Neural progenitor cell (in vitro differentiated cells): ENCODE measurements around the gene WDFY2. TPM values are rescaled to one million over a fixed set of nuclear protein-coding genes. Genes with fewer than 3 reads are reported as not detected.
A peak's percentile ranks its signal among the peaks of the same experiment; 100 is the strongest.

Experiments used
- DNase-seq: peaks from one replicate; pipeline ENCODE4 v3.0.0-alpha.2; 2016; ENCODE audit warnings: low spot score
- H2AFZ ChIP-seq: fragments of 200-600 bp; sonication (generic); replicated peaks from 2 replicates; pipeline ENCODE4 v1.6.1; 2016; ENCODE audit warnings: antibody characterized with exemption
- H3F3A ChIP-seq: fragments of 200-600 bp; sonication (generic); 2 replicates; pipeline ENCODE4 v1.6.1; 2016; ENCODE audit warnings: antibody characterized with exemption, low read depth
- H3K27ac ChIP-seq: fragments of 200-600 bp; sonication (generic); 2 replicates; pipeline ENCODE4 v1.5.1; 2016; ENCODE audit warnings: mild to moderate bottlenecking
- H3K27me3 ChIP-seq: fragments of 200-600 bp; sonication (generic); 2 replicates; pipeline ENCODE4 v1.6.1; 2016; ENCODE audit warnings: mild to moderate bottlenecking, moderate library complexity
- H3K36me3 ChIP-seq: fragments of 200-600 bp; sonication (generic); 2 replicates; pipeline ENCODE4 v1.5.1; 2016
- H3K4me1 ChIP-seq: fragments of 200-600 bp; sonication (generic); 2 replicates; pipeline ENCODE4 v1.6.1; 2016; ENCODE audit warnings: mixed run types
- H3K4me2 ChIP-seq: fragments of 200-600 bp; sonication (generic); 2 replicates; pipeline ENCODE4 v1.6.1; 2016
- H3K4me3 ChIP-seq: fragments of 200-600 bp; sonication (generic); 2 replicates; pipeline ENCODE4 v1.5.1; 2016
- H3K79me2 ChIP-seq: fragments of 200-600 bp; sonication (generic); 2 replicates; pipeline ENCODE4 v1.6.1; 2016; ENCODE audit warnings: low read depth
- H3K9ac ChIP-seq: fragments of 200-600 bp; sonication (generic); 2 replicates; pipeline ENCODE4 v1.6.1; 2016
- H3K9me3 ChIP-seq: fragments of 200-600 bp; sonication (generic); 2 replicates; pipeline ENCODE4 v1.5.1; 2016; ENCODE audit warnings: low read depth
- H4K20me1 ChIP-seq: fragments of 200-600 bp; sonication (generic); 2 replicates; pipeline ENCODE4 v1.6.1; 2016; ENCODE audit warnings: low read depth
- H3K27ac Mint-ChIP-seq: 3 replicates; pipeline ENCODE4 v1.8.0; 2021; ENCODE audit warnings: mixed read lengths
- H3K27me3 Mint-ChIP-seq: 2 replicates; pipeline ENCODE4 v1.8.0; 2022; ENCODE audit warnings: low read depth, mild to moderate bottlenecking, inconsistent platforms, moderate library complexity, mixed read lengths; ENCODE audit not compliant: insufficient read depth
- H3K36me3 Mint-ChIP-seq: 3 replicates; pipeline ENCODE4 v1.8.0; 2021; ENCODE audit warnings: mixed read lengths
- H3K4me1 Mint-ChIP-seq: 3 replicates; pipeline ENCODE4 v1.8.0; 2021; ENCODE audit warnings: mixed read lengths
- H3K4me3 Mint-ChIP-seq: 3 replicates; pipeline ENCODE4 v1.8.0; 2021; ENCODE audit warnings: mild to moderate bottlenecking, moderate library complexity, mixed read lengths
- H3K9me3 Mint-ChIP-seq: 3 replicates; pipeline ENCODE4 v1.8.0; 2020; ENCODE audit warnings: mixed read lengths
- CTCF ChIP-seq: fragments of 200-600 bp; sonication (generic); IDR thresholded peaks from 2 replicates; pipeline ENCODE4 v1.5.1; 2017; ENCODE audit warnings: antibody characterized with exemption, mild to moderate bottlenecking
- EZH2 ChIP-seq: fragments of 200-600 bp; sonication (generic); IDR thresholded peaks from 2 replicates; pipeline ENCODE4 v1.6.1; 2017; ENCODE audit warnings: antibody characterized with exemption, mild to moderate bottlenecking, moderate library complexity
- EZH2phosphoT487 ChIP-seq: fragments of 200-600 bp; sonication (generic); IDR thresholded peaks from 2 replicates; pipeline ENCODE4 v1.6.1; 2017; ENCODE audit warnings: antibody characterized with exemption
- microRNA-seq: library from miRNA; unstranded; fragments of <30 nt; microRNA quantifications from one replicate; pipeline ENCODE4, GENCODE V29; 2016
- small RNA-seq: library from RNA; depleted of rRNA; stranded (forward); fragments of <200 nt; gene quantifications from one replicate; pipeline ENCODE3, GENCODE V24; 2015
- total RNA-seq: library from RNA; depleted of rRNA; stranded (reverse); fragments of >200 nt; gene quantifications from 2 replicates; pipeline ENCODE4 v1.2.3, GENCODE V29; 2015; ENCODE audit warnings: low replicate concordance

The WDFY2 gene
- total RNA-seq, 1 donor from 2014 or later, result 18.3 TPM

GRCh38 chr13:51814825-51815650 lies 230.8 kb downstream of the WDFY2 start:
- H3K4me2 ChIP-seq, result no peak overlapping the region
- TF ChIP-seq CTCF (peak; percentile 88), EZH2 (no peak)
- H3K4me1 ChIP-seq, result no peaks in the 10 kb centered on the region
- H3K27me3 Mint-ChIP-seq, result peaks cover 2% of the 10 kb centered on the region
- no peaks in the 10 kb centered on the region for H3K79me2 ChIP-seq
- H3K36me3 Mint-ChIP-seq, result no peaks in the 10 kb centered on the region
- no peaks in the 10 kb centered on the region for H3K27me3 ChIP-seq
- no peak overlapping the region for H3K27ac ChIP-seq
- peak overlapping the region; percentile 92 for H2AFZ ChIP-seq
- H3K4me1 Mint-ChIP-seq, result peaks cover 21% of the 10 kb centered on the region
- no peaks in the 10 kb centered on the region for H3K9me3 ChIP-seq
- H3K9ac ChIP-seq, result no peak overlapping the region
- no peak overlapping the region for H3K4me3 ChIP-seq
- no peaks in the 10 kb centered on the region for H3K36me3 ChIP-seq
- peaks cover 2% of the 10 kb centered on the region for H3K9me3 Mint-ChIP-seq
- no peak overlapping the region for H3K4me3 Mint-ChIP-seq
- H3K27ac Mint-ChIP-seq, result no peak overlapping the region
- H3F3A ChIP-seq, result no peaks in the 10 kb centered on the region
- H4K20me1 ChIP-seq, result no peaks in the 10 kb centered on the region
- peak; percentile 76 for DNase-seq

GRCh38 chr13:51815848-51816247 lies 231.6 kb downstream of the WDFY2 start:
- H3K4me1 Mint-ChIP-seq, result peaks cover 23% of the 10 kb centered on the region
- H3K27me3 Mint-ChIP-seq, result peaks cover 2% of the 10 kb centered on the region
- H3K27ac Mint-ChIP-seq, result no peak overlapping the region

GRCh38 chr13:51816604-51817249 lies 232.5 kb downstream of the WDFY2 start:
- no peak overlapping the region for H3K4me3 Mint-ChIP-seq
- no peaks in the 10 kb centered on the region for H4K20me1 ChIP-seq
- TF ChIP-seq EZH2 (no peak), CTCF (no peak), EZH2phosphoT487 (no peak)
- peaks cover 20% of the 10 kb centered on the region for H3K4me1 Mint-ChIP-seq
- no peak overlapping the region for H3K4me2 ChIP-seq
- no peaks in the 10 kb centered on the region for H3K9me3 ChIP-seq
- H3K27me3 Mint-ChIP-seq, result peaks cover 2% of the 10 kb centered on the region
- peaks cover 2% of the 10 kb centered on the region for H3K9me3 Mint-ChIP-seq
- no peaks in the 10 kb centered on the region for H3K36me3 Mint-ChIP-seq
- H3K36me3 ChIP-seq, result no peaks in the 10 kb centered on the region
- H3K4me1 ChIP-seq, result no peaks in the 10 kb centered on the region
- no peaks in the 10 kb centered on the region for H3F3A ChIP-seq
- no peaks in the 10 kb centered on the region for H3K27me3 ChIP-seq
- no peak overlapping the region for H3K9ac ChIP-seq
- no peak overlapping the region for H3K4me3 ChIP-seq
- H3K79me2 ChIP-seq, result no peaks in the 10 kb centered on the region
- no peak overlapping the region for H2AFZ ChIP-seq
- H3K27ac ChIP-seq, result no peak overlapping the region
- H3K27ac Mint-ChIP-seq, result no peak overlapping the region
- DNase-seq, result no peak

More at GRCh38 chr13:51815848-51816247, 231.6 kb downstream of the WDFY2 start:
- H3K36me3 ChIP-seq, result no peaks in the 10 kb centered on the region
- DNase-seq, result no peak
- Mint-ChIP-seq H3K4me3 (no peak overlapping the region), H3K36me3 (no peaks in the 10 kb centered on the region), H3K9me3 (peaks cover 2% of the 10 kb centered on the region)
- no peaks in the 10 kb centered on the region for H3F3A ChIP-seq
- no peaks in the 10 kb centered on the region for H3K4me1 ChIP-seq
- H3K9me3 ChIP-seq, result no peaks in the 10 kb centered on the region
- no peaks in the 10 kb centered on the region for H4K20me1 ChIP-seq
- H2AFZ ChIP-seq, result no peak overlapping the region
- no peak overlapping the region for H3K27ac ChIP-seq
- H3K27me3 ChIP-seq, result no peaks in the 10 kb centered on the region
- no peak for TF ChIP-seq EZH2
- TF ChIP-seq EZH2phosphoT487, result no peak
- TF ChIP-seq CTCF, result no peak
- no peak overlapping the region for H3K4me3 ChIP-seq
- H3K79me2 ChIP-seq, result no peaks in the 10 kb centered on the region
- H3K9ac ChIP-seq, result no peak overlapping the region
- no peak overlapping the region for H3K4me2 ChIP-seq

Small RNAs within 50 kb of the gene (microRNA-seq; reads per million reads assigned to microRNA genes)
- not detected for gene MIR4703

Small RNAs within 50 kb of the gene (small RNA-seq; reads per million reads assigned to genes)
- gene MIR4703, result not detected
- gene RN7SL413P, result not detected
- not detected for gene RNU6-65P
- gene RNY1P6, result not detected

Other genes starting within 250 kb of the WDFY2 start
- 0.40 and 0.47 TPM in 2 replicates for gene SERPINE3, start 244.8 kb upstream of the WDFY2 start, total RNA-seq
- 64.0 and 84.0 TPM in 2 replicates for gene INTS6, start 131.4 kb upstream of the WDFY2 start, total RNA-seq
- 5.2 and 7.6 TPM in 2 replicates for gene DHRS12, start 219.7 kb downstream of the WDFY2 start, total RNA-seq